Measurements from ENCODE around the gene ABCG8.

DNA sequence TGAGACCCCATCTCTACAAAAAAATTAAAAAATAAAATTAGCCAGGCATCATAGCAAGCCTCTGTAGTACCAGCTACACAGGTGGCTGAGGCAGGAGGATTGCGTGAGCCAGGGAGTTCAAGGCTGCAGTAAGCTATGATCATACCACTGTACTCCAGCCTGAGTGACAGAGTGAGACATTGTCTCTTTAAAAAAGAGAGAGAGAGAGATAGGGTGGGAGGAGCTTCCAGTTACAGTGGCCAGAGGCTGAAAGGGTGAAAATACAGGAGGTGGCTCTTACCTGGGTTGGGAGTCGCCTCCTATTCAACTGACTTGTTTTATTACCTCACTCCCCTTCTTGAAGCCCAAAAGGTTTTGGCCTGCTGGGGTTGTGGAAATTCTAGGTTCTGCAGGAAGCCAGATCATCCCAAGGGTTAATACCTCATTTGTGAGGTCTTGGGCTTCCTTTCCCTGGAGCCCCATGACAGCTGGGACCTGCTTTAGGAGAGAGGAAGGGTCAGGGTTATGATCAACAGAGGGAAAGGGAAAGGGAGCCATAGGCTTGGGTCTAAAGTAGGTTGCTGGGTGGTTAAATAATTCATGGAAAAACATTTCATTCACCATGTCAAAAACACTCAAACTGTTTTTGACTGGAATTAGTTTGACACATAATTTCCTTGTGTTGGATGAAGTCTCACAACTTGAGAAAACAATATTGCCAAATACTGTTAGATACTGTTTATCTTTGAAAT, 47.6 kb upstream of the ABCG8 start:
- TF ChIP-seq EP300 (IDR thresholded peaks at IDR 0.05; ENCODE audit: borderline replicate concordance) (no peak), RAD21 (IDR thresholded peaks at IDR 0.05; ENCODE audit: low read depth) (no peak), TAF1 (IDR thresholded peaks at IDR 0.05; ENCODE audit: low read depth) (no peak), CEBPB (IDR thresholded peaks at IDR 0.05) (no peak), CREB1 (IDR thresholded peaks at IDR 0.05; ENCODE audit: low read depth) (no peak)
- TF ChIP-seq, protein P1, sequence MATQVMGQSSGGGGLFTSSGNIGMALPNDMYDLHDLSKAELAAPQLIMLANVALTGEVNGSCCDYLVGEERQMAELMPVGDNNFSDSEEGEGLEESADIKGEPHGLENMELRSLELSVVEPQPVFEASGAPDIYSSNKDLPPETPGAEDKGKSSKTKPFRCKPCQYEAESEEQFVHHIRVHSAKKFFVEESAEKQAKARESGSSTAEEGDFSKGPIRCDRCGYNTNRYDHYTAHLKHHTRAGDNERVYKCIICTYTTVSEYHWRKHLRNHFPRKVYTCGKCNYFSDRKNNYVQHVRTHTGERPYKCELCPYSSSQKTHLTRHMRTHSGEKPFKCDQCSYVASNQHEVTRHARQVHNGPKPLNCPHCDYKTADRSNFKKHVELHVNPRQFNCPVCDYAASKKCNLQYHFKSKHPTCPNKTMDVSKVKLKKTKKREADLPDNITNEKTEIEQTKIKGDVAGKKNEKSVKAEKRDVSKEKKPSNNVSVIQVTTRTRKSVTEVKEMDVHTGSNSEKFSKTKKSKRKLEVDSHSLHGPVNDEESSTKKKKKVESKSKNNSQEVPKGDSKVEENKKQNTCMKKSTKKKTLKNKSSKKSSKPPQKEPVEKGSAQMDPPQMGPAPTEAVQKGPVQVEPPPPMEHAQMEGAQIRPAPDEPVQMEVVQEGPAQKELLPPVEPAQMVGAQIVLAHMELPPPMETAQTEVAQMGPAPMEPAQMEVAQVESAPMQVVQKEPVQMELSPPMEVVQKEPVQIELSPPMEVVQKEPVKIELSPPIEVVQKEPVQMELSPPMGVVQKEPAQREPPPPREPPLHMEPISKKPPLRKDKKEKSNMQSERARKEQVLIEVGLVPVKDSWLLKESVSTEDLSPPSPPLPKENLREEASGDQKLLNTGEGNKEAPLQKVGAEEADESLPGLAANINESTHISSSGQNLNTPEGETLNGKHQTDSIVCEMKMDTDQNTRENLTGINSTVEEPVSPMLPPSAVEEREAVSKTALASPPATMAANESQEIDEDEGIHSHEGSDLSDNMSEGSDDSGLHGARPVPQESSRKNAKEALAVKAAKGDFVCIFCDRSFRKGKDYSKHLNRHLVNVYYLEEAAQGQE (IDR thresholded peaks at IDR 0.05; ENCODE audit: low read depth) = no peak

Measured in Ishikawa (cell line).